Common myeloid progenitor, CD34-positive (primary cell): Measurements from ENCODE around the gene GALNT15.

Experiments
- CTCF ChIA-PET: fragments of 350-600 bp; sonication (Branson Sonifier 250); formaldehyde crosslinking; loops from one replicate; lab custom pipeline; 2021; ENCODE audit warnings: antibody characterized with exemption; lab: Charles Lee
- POLR2A ChIA-PET: fragments of 350-600 bp; sonication (Branson Sonifier 250); formaldehyde crosslinking; loops from one replicate; lab custom pipeline; 2021; ENCODE audit warnings: antibody characterized with exemption; lab: Charles Lee
- DNase-seq, 3 donors: peaks; one replicate each; pipeline versions ENCODE4 v3.0.0 to v3.0.0-alpha.2; 2013
- H3K27ac ChIP-seq, 2 experiments: 1 replicate in 1 of 2; 2 replicates in 1 of 2; pipeline ENCODE4 v1.7.0; 2013; ENCODE audit warnings: inconsistent platforms in 2 of 2, low read length in 2 of 2, mild to moderate bottlenecking in 2 of 2, low read depth in 1 of 2, moderate library complexity in 1 of 2; ENCODE audit not compliant: severe bottlenecking in 2 of 2, insufficient read depth in 1 of 2, poor library complexity in 1 of 2
- H3K27me3 ChIP-seq, 5 experiments: replicated peaks in 2 of 5; 1 replicate in 3 of 5; 2 replicates in 2 of 5; pipeline versions ENCODE4 v1.6.1 to v1.7.0; 2013; ENCODE audit warnings: low read length in 4 of 5, mild to moderate bottlenecking in 2 of 5, moderate library complexity in 2 of 5, inconsistent platforms in 1 of 5; ENCODE audit not compliant: insufficient read depth in 5 of 5, control insufficient read depth in 4 of 5
- H3K36me3 ChIP-seq, 4 experiments: 1 replicate in 2 of 4; 2 replicates in 2 of 4; pipeline versions ENCODE4 v1.6.1 to v1.7.0; 2013; ENCODE audit warnings: low read length in 3 of 4, control low read depth in 1 of 4, mild to moderate bottlenecking in 1 of 4; ENCODE audit not compliant: control insufficient read depth in 4 of 4, insufficient read depth in 4 of 4
- H3K4me1 ChIP-seq, 4 experiments: 1 replicate in 3 of 4; 2 replicates in 1 of 4; pipeline versions ENCODE4 v1.6.1 to v1.7.1; 2013; ENCODE audit warnings: low read length in 3 of 4, mild to moderate bottlenecking in 3 of 4, control low read depth in 1 of 4, inconsistent platforms in 1 of 4, moderate library complexity in 1 of 4; ENCODE audit not compliant: control insufficient read depth in 4 of 4, insufficient read depth in 4 of 4; ENCODE audit errors: control extremely low read depth in 1 of 4
- H3K4me3 ChIP-seq, 7 experiments: 1 replicate in 4 of 7; 2 replicates in 3 of 7; pipeline versions ENCODE4 v1.5.1 to v1.7.0; 2013; ENCODE audit warnings: mild to moderate bottlenecking in 7 of 7, low read length in 6 of 7, moderate library complexity in 6 of 7, inconsistent platforms in 2 of 7, low read depth in 2 of 7, control low read depth in 1 of 7; ENCODE audit not compliant: insufficient read depth in 4 of 7, control insufficient read depth in 1 of 7; ENCODE audit errors: extremely low read depth in 1 of 7
- H3K9me3 ChIP-seq, 5 experiments: 1 replicate in 4 of 5; 2 replicates in 1 of 5; pipeline versions ENCODE4 v1.6.1 to v1.7.1; 2013; ENCODE audit warnings: low read length in 4 of 5, mild to moderate bottlenecking in 2 of 5, inconsistent platforms in 1 of 5, low read depth in 1 of 5, moderate library complexity in 1 of 5; ENCODE audit not compliant: control insufficient read depth in 4 of 5, insufficient read depth in 2 of 5; ENCODE audit errors: control extremely low read depth in 1 of 5
- WGBS: methylation state at CpG from one replicate; pipeline ENCODE4 v1.1.5; 2013; ENCODE audit not compliant: insufficient coverage; 5-methylcytosine and 5-hydroxymethylcytosine counted together

Gene GALNT15

GRCh38 chr3:16174026-16174355 is 489 bp upstream of the GALNT15 start:
- Histone ChIP-seq H3K27ac (no peak overlapping the region), H3K4me3 (no peak overlapping the region), H3K27me3 (peaks cover 0 to 2% (median 0%) of the 10 kb centered on the region in 5 experiments), H3K9me3 (peaks cover 0 to 7% (median 0%) of the 10 kb centered on the region in 5 experiments), H3K4me1 (peaks cover 0 to 4% (median 3%) of the 10 kb centered on the region in 4 experiments), H3K36me3 (no peaks in the 10 kb centered on the region)
- POLR2A ChIA-PET: interaction anchor here (1.1 kb wide), 1 partner anchor 137 kb away, joined by 5 read pairs; no protein-coding TSS in a partner anchor
- CTCF ChIA-PET: interaction anchor here (1.2 to 3.5 kb wide), 4 partner anchors 24 to 358 kb away, joined by 3 to 11 read pairs (median 3); no protein-coding TSS in a partner anchor
- DNase-seq: no peak
- 67% methylated on average over 1 of the region's 1 CpG for WGBS

GRCh38 chr3:16174976-16175901 is 759 bp downstream of the GALNT15 start:
- Histone ChIP-seq H3K27me3 (peaks cover 0 to 2% (median 0%) of the 10 kb centered on the region in 5 experiments), H3K27ac (no peak overlapping the region), H3K9me3 (no peaks in the 10 kb centered on the region), H3K36me3 (no peaks in the 10 kb centered on the region), H3K4me1 (peaks cover 0 to 4% (median 3%) of the 10 kb centered on the region in 4 experiments), H3K4me3 (no peak overlapping the region)
- CTCF ChIA-PET: interaction anchor here (0.7 to 3.5 kb wide), 6 partner anchors 10 to 359 kb away, joined by 3 to 21 read pairs (median 3); no protein-coding TSS in a partner anchor
- 89% methylated on average over 15 of the region's 19 CpGs for WGBS
- peak in 2 of 3 donors; percentile 7 to 20 for DNase-seq
- POLR2A ChIA-PET: no interaction called here

GRCh38 chr3:16176391-16177030 is 2.0 kb downstream of the GALNT15 start:
- ChIA-PET POLR2A (no interaction called here), CTCF (interaction anchor here (0.7 to 3.5 kb wide), 8 partner anchors 72 to 367 kb away, joined by 3 to 21 read pairs (median 3); no protein-coding TSS in a partner anchor)
- Histone ChIP-seq H3K36me3 (no peaks in the 10 kb centered on the region), H3K27ac (no peak overlapping the region), H3K9me3 (no peaks in the 10 kb centered on the region), H3K4me3 (no peak overlapping the region), H3K27me3 (peaks cover 0 to 2% (median 0%) of the 10 kb centered on the region in 5 experiments), H3K4me1 (peaks cover 0 to 4% (median 3%) of the 10 kb centered on the region in 4 experiments)
- 89% methylated on average over 5 of the region's 6 CpGs for WGBS
- no peak for DNase-seq

GRCh38 chr3:16177382-16177781 is 2.9 kb downstream of the GALNT15 start:
- POLR2A ChIA-PET: no interaction called here
- CTCF ChIA-PET: interaction anchor here (1.0 to 2.0 kb wide), 5 partner anchors 71 to 368 kb away, joined by 3 to 21 read pairs (median 3); no protein-coding TSS in a partner anchor
- H3K4me3 ChIP-seq: no peak overlapping the region
- H3K27ac ChIP-seq: no peak overlapping the region
- WGBS: 94% methylated on average over 4 of the region's 4 CpGs
- H3K27me3 ChIP-seq: peaks cover 0 to 2% (median 0%) of the 10 kb centered on the region in 5 experiments
- H3K9me3 ChIP-seq: no peaks in the 10 kb centered on the region
- no peaks in the 10 kb centered on the region for H3K36me3 ChIP-seq
- no peak for DNase-seq
- peaks cover 0 to 4% (median 3%) of the 10 kb centered on the region in 4 experiments for H3K4me1 ChIP-seq

GRCh38 chr3:16177962-16178627 is 3.6 kb downstream of the GALNT15 start:
- peak; percentile 71 to 89 (median 85) for DNase-seq
- no peak overlapping the region for H3K27ac ChIP-seq
- ChIA-PET CTCF (interaction anchor here (0.6 to 3.6 kb wide), 10 partner anchors 10 to 366 kb away, joined by 3 to 37 read pairs (median 5); no protein-coding TSS in a partner anchor), POLR2A (interaction anchor here (0.6 kb wide), 1 partner anchor 317 kb away, joined by 5 read pairs; no protein-coding TSS in a partner anchor)
- H3K4me1 ChIP-seq: peaks cover 0 to 4% (median 3%) of the 10 kb centered on the region in 4 experiments
- H3K4me3 ChIP-seq: peak overlapping the region in 1 of 7 experiments; percentile 63
- H3K36me3 ChIP-seq: no peaks in the 10 kb centered on the region
- no peaks in the 10 kb centered on the region for H3K9me3 ChIP-seq
- 23% methylated on average over 20 of the region's 22 CpGs for WGBS
- H3K27me3 ChIP-seq: no peaks in the 10 kb centered on the region

- no peak for DNase-seq
- no peak overlapping the region for H3K27ac ChIP-seq
- ChIA-PET POLR2A (interaction anchor here (0.6 kb wide), 1 partner anchor 318 kb away, joined by 5 read pairs; no protein-coding TSS in a partner anchor), CTCF (interaction anchor here (0.6 to 3.6 kb wide), 11 partner anchors 11 to 367 kb away, joined by 3 to 37 read pairs (median 4); no protein-coding TSS in a partner anchor)
- H3K4me3 ChIP-seq: no peak overlapping the region
- no peaks in the 10 kb centered on the region for H3K36me3 ChIP-seq
- 83% methylated on average over 8 of the region's 9 CpGs for WGBS
- H3K9me3 ChIP-seq: no peaks in the 10 kb centered on the region
- no peaks in the 10 kb centered on the region for H3K27me3 ChIP-seq
- H3K4me1 ChIP-seq: peaks cover 0 to 4% (median 3%) of the 10 kb centered on the region in 4 experiments
Observed at GRCh38 chr3:16178628-16178988, 4.1 kb downstream of the GALNT15 start.
